GM15510 (cell line): ENCODE measurements around the gene PLIN3.

Experiments used
- POLR2A ChIP-seq: IDR thresholded peaks from 3 replicates; pipeline ENCODE4 v1.6.1; 2011; ENCODE audit warnings: borderline replicate concordance; ENCODE audit not compliant: insufficient read length; ENCODE audit errors: extremely low read depth

Gene PLIN3

DNA sequence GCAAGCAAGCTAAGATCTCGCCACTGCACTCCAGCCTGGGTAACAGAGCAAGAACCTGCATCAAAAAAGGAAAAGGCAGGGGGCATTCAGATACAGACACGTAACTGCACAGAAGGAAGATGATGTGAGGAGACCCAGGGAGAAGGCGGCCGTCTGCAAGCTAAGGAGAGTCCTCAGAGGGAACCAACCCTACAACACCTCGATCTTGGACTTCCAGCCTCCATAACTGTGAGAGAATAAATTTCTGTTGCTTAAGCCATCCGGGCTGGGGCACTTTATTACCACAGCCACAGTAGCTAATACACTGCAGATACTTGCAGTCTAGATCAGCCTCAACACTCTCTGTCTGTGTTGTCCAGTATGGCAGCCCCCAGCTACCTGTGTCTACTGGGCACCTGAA, 43.9 kb downstream of the PLIN3 start:
- TF ChIP-seq POLR2A: no peak

DNA sequence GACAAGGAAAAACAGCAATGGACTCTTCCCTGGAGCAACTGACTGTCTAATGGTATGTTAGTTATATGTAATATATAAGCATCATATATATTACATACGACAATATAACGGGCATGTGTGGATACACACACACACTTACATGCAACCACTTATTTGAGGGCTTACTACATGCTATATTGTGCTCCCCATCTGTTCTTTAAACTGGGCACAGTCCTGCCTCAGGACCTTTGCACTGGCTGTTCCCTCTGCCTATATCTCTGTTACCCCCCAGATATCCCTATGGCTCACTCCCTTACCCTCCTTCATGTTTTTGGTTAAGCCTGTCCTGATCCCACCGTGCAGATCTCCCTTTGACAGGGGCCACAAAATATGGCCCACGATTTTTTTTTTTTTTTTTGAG, 46.2 kb downstream of the PLIN3 start:
- no peak for TF ChIP-seq POLR2A

DNA sequence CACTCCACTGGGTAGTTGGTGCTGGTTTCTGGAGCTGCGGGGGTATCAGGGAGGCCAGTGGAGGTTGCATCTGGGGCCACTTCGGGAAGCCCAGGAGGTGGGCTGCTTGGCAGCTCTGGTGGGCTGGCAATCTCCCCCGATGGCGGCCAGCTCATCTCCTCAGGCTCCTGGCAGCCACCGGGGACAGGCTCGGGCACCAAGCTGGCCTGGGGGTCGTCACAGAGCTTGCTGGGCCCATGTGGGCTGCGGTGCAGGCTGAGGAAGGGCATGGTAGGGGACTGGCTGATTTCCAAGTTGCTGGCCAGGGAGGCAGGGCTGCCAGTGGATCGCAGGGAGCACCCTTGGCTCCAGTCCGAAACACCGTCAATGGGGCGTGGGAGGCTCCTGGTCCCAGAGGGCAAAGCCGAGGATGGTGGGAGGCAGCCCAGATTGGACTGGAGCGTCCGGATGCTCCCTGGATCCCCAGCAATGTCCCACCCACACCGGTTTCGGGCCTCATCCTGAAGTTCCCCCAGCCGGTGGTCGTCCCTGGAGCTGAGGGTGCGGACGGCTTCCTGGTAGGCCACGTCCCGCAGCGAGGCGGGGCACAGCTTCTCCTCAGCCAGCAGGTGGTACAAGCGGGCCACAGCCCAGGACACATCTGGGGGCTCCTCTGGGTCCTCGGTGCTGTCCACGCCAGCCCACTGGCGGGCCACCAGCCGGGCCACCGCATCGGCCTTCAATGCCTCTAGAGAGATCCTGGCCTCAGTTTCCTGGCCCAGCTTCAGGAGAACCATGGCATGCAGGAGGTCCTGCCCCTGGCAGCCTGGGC, 49.8 kb downstream of the PLIN3 start:
- TF ChIP-seq POLR2A: no peak

GRCh38 chr19:4816950-4817278, 50.6 kb downstream of the PLIN3 start:
- TF ChIP-seq POLR2A: no peak

GRCh38 chr19:4816202-4816949, 51.1 kb downstream of the PLIN3 start:
- no peak for TF ChIP-seq POLR2A

DNA sequence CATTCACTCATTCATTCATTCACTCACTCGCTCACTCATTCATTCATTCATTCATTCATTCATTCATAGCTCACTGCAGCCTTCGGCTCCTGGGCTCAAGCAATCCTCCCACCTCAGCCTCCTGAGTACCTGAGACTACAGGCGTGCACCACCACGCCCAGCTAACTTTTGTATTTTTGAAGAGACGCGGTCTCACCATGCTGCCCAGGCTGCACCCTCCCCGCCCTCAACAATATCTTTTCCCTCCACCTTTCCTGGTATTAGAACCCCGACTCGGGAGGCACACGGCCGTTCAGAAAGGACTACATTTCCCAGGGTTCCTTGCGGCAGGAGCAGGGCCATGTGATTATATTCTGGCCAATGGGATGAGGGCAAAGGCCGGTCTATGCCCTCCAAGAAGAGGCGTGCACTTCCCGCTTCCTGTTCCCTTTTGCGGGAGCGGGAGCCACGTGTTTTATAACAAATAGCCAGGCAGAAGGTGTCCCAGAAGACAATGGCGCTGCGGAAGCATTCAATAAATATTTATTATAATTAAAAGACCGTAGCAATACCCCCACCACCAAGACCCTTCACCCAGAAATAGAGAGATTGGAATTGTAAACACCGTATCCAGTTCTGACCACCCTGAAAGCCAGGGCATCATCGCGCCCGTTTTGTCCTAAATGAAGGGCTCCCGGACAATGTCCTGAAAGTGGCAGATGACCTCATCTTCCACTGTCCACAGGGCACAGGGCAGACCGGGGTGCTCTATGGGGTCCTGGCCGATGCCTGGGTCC, 51.9 kb downstream of the PLIN3 start:
- TF ChIP-seq POLR2A: no peak

- TF ChIP-seq POLR2A: no peak
Measured at GRCh38 chr19:4814625-4815425, 52.6 kb downstream of the PLIN3 start.

DNA sequence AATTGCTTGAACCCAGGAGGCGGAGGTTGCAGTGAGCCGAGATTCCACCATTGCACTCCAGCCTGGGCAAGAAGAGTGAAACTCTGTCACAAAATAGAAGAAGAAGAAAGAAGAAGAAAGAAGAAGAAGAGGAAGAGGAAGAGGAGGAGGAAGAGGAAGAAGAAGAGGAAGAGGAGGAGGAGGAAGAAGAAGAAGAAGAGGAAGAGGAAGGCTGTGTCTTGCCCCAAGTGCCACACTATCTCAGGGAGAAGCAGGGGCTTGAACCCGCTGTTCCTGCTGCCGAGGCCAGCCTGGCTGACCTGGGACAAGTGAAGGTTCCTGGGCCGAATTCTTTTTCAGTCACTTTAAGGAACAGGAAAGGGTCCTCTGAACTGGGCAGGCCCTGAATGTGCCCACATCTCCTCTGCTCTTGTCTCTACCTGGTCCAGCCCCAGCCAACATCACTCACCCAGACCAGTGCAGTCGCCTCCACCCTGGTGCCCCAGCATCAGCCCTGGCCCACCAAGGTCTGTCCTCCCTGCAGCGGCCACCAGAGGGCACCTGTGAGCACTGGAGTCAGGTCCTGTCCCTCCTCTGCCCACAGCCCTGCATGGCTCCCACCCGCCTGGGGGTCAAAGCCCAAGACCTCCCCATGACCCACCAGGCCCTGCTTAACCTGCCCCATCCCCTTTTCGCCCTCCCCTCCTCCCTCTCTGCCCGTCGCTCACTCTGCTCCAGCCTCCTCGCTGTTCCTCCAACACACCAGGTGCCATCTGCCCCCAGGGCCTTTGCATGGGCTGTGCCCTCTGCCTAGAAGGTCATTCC, 55.9 kb downstream of the PLIN3 start:
- no peak for TF ChIP-seq POLR2A

DNA sequence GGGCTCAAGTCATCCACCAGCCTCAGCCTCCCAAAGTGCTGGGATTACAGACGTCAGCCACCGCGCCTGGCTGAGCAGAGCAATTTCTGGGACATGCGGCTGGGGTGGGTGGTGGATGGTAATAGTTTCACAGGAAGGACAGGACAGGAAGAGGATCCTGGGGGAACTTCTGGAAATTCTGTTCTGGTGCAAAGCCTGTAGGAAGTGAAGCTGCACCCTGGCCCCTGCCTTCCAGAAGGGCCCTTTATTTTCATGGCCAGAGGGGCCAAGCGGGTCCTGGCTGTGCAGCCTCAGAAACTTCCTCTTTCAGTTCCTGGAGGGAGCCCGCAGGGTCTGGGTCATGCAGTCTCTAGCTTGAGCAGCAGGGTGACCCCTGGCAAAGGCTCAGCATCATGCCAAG, 60.3 kb downstream of the PLIN3 start:
- TF ChIP-seq POLR2A: no peak

DNA sequence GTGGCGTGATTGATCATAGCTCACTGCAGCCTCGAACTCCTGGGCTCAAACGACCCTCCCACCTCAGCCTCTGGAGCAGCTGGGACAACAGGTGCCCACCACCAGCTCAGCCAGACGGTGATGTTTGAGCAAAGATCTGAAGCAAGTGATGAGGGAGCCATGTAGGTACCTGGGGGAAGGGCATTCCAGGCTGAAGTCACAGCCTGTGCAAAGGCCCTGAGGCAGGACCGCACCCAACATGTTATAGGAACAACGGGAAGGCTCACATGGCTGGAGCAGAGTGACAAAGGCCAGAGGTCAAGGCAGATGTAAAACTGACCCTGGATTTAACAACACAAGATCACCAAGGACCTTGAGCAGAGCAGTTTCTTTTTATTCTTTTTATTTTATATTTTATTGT, 61.1 kb downstream of the PLIN3 start:
- no peak for TF ChIP-seq POLR2A

DNA sequence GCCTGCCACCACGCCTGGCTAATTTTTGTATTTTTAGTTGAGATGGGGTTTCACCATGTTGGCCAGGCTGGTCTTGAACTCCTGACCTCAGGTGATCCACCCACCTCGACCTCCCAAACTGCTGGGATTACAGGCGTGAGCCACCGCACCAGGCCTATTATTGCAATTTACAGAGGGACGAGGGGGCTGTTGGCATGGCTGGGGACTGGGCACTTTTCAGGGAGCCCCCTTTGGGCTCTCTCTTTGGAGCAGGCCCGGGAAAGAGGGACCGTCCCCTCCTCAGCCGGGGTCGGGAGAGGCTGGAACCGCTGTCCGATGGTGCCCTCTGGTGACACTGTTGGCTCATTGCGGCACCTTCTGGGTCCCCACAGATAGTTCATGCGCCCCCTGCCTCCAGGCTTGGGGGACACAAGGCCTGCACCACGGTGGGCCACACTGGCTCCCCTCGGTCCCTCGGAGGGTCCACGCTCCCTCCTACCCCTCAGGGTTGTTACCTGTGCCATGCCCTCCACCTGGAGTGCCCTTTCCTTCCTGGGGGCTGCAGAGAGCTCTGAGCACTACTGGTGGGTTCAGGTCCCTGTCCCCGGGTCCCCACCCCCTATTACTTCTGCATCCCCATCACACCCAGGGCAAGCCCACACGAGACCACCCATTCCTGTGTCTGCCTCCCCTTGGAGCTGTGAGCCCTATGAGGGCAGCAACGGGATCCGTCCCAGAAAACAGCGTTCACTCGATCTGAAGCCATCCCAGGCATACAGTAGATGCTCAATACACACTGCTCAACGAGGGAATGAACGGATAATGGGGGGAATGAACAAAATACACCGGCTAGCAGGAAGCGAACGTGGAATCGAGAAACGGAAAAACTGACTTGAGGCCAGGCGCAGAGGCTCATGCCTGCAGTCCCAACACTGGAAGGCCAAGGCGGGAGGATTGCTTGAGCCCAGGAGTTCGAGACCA, 63.5 kb downstream of the PLIN3 start:
- no peak for TF ChIP-seq POLR2A

DNA sequence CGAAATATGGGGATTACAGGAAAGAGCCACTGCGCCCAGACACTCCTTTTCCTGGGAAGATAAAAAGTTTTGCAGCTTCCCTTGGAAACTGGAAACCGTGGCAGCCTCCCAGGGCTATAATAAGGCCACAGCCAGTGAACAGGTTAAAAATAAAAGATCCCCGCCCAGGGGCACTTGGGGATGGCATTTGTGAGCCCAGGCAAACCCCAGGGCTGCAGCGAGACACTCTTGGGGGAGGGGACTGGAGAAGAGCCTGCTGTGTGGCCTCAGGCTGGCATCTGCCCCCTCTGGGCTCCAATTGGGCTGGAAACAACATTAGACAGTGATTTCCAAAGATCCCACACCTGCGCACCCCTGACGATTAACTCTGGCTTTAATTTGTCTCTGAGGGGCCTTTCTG, 64.8 kb downstream of the PLIN3 start:
- no peak for TF ChIP-seq POLR2A

DNA sequence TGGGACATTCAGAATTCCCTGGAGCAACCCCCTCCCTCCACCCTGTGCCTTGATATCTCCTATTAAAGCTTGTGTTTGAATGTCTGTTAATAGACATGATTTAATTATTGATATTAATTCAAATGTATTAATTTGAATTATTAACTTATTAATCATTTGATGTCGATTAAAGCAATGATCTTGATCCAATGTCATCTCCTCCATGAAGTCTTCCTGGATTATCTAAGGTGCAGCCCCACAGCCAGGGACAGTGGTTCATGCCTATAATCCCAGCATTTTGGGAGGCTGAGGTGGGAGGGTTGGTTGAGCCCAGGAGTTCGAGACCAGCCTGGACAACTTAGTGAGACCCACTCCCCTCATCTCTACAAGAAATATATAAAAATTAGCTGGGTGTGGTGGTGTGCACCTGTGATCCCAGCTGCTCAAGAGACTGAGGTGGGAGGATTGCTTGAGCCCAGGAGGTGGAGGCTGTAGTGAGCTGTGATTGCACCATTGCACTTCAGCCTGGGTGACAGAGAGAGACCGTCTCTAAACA, 66.3 kb downstream of the PLIN3 start:
- no peak for TF ChIP-seq POLR2A

- TF ChIP-seq POLR2A: no peak
Measured at GRCh38 chr19:4800591-4801081, 66.8 kb downstream of the PLIN3 start.
